GM12874 (cell line): Measurements from ENCODE around the gene S100PBP.

Experiments
- TF ChIP-seq, protein P1 (sequence below): IDR thresholded peaks from 2 replicates; pipeline ENCODE4 v1.5.1; 2011; ENCODE audit warnings: low read depth, mild to moderate bottlenecking, control low read depth, low read length, moderate library complexity; ENCODE audit not compliant: insufficient read depth

The S100PBP gene

GRCh38 chr1:32889731-32890278, 72.4 kb downstream of the S100PBP start:
- TF ChIP-seq, protein P1, sequence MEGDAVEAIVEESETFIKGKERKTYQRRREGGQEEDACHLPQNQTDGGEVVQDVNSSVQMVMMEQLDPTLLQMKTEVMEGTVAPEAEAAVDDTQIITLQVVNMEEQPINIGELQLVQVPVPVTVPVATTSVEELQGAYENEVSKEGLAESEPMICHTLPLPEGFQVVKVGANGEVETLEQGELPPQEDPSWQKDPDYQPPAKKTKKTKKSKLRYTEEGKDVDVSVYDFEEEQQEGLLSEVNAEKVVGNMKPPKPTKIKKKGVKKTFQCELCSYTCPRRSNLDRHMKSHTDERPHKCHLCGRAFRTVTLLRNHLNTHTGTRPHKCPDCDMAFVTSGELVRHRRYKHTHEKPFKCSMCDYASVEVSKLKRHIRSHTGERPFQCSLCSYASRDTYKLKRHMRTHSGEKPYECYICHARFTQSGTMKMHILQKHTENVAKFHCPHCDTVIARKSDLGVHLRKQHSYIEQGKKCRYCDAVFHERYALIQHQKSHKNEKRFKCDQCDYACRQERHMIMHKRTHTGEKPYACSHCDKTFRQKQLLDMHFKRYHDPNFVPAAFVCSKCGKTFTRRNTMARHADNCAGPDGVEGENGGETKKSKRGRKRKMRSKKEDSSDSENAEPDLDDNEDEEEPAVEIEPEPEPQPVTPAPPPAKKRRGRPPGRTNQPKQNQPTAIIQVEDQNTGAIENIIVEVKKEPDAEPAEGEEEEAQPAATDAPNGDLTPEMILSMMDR, result no peak

- TF ChIP-seq, protein P1, result no peak
These were observed 73.2 kb downstream of the S100PBP start for GRCh38 chr1:32890516-32891240.

DNA sequence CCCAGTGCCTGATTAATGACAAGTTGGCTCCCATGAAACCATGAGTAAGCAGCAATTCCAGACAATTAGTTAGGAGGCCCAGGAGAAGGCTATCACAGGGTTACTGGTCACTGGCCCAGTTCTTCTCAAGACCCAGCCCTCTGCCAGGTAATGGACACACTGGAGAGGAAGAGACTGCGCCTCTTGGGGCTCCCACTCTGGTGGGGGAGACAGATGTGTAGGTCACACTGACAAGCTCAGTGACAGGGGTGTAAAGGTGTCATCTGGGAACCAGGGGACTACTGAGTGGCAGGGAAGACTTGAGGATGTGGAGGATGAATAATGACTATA, 73.8 kb downstream of the S100PBP start:
- TF ChIP-seq, protein P1, result no peak

- TF ChIP-seq, protein P1, result no peak
These were observed 74.2 kb downstream of the S100PBP start for GRCh38 chr1:32891630-32892029.

DNA sequence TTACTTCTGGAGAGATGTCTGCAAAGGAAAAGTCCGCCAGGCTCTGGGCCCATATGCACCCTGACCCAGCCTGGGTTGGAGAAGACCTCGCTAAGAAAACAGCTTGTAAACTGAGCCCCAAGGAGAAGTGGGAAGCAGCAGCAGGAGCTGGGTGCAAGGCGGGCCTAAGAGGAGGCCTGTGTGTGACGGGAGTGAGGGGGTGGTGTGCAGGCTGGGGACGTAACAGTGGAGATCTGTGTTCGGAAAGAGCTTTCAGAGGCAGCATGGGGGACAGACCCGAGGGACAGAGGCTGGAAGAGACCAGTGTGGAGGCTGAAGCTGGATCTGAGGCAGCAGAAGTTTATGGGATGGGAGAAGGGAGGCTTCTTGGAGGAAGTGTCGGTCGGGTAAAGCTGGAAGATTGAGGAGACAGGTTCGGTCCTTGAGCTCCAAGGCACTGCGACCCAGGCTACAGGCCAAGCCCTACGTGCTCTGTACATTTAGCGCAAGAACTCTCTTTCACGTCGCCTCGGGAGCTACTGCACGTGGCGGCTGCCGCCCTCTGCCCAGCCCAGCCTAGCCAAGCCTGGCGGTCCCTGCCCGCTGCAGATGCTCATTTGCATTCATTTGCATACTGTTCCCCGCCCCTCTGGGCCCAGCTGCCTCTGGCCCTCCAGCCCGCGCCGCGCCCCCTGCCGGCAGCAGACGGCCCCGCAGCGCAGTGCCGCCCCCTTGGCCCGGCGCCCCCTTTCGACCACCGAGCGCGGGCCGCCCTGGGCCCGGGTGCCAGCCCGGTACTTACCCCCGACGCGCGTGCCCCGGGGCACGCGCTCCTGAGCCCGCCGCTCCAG, 75.1 kb downstream of the S100PBP start:
- TF ChIP-seq, protein P1, result peak; percentile 68

DNA sequence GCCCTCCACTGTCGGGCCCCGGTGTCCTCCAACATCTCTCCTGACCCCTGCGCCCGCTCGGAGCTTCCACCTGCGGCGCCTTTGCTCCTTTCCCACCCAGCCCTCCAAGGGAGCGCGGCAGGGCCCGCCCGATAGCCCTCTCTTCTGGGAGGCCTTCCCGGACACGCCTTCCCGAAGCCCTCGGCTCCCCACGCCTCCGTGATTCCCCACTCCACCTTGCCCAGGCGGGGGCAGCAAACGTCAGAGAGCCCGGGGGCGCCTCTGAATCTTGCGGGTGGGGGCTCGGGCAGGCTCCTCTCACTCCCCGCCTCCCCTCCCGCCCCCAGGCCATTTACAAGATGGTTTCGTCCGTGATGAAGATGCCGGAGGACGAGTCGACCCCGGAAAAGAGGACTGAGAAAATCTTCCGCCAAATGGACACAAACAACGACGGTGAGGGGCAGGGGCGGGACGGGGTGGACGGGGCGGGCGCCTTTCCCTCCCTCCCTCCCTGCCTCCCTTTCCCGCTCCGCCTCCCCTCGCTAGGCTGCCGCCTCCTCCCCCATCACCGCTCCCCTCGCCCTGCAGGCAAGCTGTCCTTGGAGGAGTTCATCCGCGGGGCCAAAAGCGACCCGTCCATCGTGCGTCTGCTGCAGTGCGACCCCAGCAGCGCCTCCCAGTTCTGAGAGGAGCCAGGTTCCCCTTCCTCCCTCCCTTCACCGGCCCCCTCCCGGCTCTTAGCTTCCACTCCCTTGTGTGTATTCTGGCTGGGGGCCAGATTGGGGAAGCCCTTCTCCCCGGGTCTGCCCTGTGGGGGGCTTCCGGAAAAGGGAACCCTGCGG, 76.0 kb downstream of the S100PBP start:
- TF ChIP-seq, protein P1, result no peak

GRCh38 chr1:32894019-32894600, 76.7 kb downstream of the S100PBP start:
- TF ChIP-seq, protein P1, result no peak
